ENCODE data around the gene C1D. TPM values are rescaled to one million over a fixed set of nuclear protein-coding genes. Genes with fewer than 3 reads are reported as not detected.

The C1D gene
- total and polyA plus RNA-seq, 2 donors (not counting 1 experiment from before 2014, with no cell fraction given): 8.4 to 24.8 TPM

DNA sequence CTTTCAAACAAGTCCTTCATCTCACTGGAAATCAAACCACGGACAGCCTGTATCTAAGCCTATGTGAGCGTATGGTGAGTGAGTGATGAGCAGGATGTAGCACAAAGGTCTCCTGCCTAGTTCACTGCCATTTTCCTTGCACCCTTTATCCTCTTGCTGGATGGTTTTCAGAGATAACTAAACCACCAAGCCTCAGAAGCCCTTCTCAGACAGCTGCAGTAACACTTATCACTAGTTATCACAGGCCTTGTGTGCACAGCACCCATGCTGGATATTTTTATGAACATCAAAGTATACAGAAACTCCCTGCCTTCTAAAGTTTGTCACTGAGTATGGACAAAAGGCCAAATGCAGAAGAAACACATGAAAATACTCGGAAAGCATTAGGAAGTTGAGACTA, 69.5 kb downstream of the C1D start:
- Mint-ChIP-seq H3K4me1 (no peaks in the 10 kb centered on the region), H3K9me3 (ENCODE audit: insufficient read depth) (no peaks in the 10 kb centered on the region), H3K27me3 (peaks cover 26% of the 10 kb centered on the region), H3K4me3 (no peak overlapping the region), H3K27ac (no peak overlapping the region)
- Histone ChIP-seq H3K27ac (ENCODE audit: low read length in 2 of 2) (no peak overlapping the region), H3K4me1 (ENCODE audit: control insufficient read depth in 2 of 2, insufficient read depth in 2 of 2, low read length in 2 of 2) (no peaks in the 10 kb centered on the region), H3K36me3 (replicated peaks in 1 of 2; ENCODE audit: control extremely low read depth in 1 of 2, control insufficient read depth in 1 of 2, extremely low read depth in 1 of 2, insufficient read depth in 2 of 2, low read length in 1 of 2) (no peaks in the 10 kb centered on the region), H2AFZ (ENCODE audit: insufficient read depth, low read depth, low read length, poor library complexity, severe bottlenecking) (no peak overlapping the region), H3K4me3 (ENCODE audit: control extremely low read depth in 1 of 5, extremely low read depth in 1 of 5, insufficient read depth in 1 of 5, low read depth in 2 of 5, low read length in 4 of 5) (no peak overlapping the region), H3K79me2 (ENCODE audit: control insufficient read depth, insufficient read depth, low read length) (no peaks in the 10 kb centered on the region), H3K4me2 (replicated peaks; ENCODE audit: low read depth, low read length, poor library complexity, severe bottlenecking) (no peak overlapping the region), H3K9ac (ENCODE audit: low read length) (no peak overlapping the region), H4K20me1 (ENCODE audit: control insufficient read depth, insufficient read depth, low read length, poor library complexity, severe bottlenecking) (no peaks in the 10 kb centered on the region), H3K27me3 (replicated peaks in 1 of 4; ENCODE audit: control extremely low read depth in 1 of 4, control insufficient read depth in 3 of 4, insufficient read depth in 4 of 4, low read length in 3 of 4) (peaks cover 0 to 8% (median 0%) of the 10 kb centered on the region in 4 experiments), H3K9me3 (ENCODE audit: control extremely low read depth in 1 of 3, control insufficient read depth in 2 of 3, insufficient read depth in 1 of 3, low read length in 2 of 3) (no peaks in the 10 kb centered on the region)
- ATAC-seq (ENCODE audit: low read depth) (no peak), DNase-seq (no peak)
- no peak for TF ChIP-seq EZH2 (IDR thresholded peaks at IDR 0.05; ENCODE audit: borderline replicate concordance, insufficient read depth, low read depth, low read length, poor library complexity, severe bottlenecking)
- TF ChIP-seq, protein P1, sequence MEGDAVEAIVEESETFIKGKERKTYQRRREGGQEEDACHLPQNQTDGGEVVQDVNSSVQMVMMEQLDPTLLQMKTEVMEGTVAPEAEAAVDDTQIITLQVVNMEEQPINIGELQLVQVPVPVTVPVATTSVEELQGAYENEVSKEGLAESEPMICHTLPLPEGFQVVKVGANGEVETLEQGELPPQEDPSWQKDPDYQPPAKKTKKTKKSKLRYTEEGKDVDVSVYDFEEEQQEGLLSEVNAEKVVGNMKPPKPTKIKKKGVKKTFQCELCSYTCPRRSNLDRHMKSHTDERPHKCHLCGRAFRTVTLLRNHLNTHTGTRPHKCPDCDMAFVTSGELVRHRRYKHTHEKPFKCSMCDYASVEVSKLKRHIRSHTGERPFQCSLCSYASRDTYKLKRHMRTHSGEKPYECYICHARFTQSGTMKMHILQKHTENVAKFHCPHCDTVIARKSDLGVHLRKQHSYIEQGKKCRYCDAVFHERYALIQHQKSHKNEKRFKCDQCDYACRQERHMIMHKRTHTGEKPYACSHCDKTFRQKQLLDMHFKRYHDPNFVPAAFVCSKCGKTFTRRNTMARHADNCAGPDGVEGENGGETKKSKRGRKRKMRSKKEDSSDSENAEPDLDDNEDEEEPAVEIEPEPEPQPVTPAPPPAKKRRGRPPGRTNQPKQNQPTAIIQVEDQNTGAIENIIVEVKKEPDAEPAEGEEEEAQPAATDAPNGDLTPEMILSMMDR (IDR thresholded peaks at IDR 0.05): no peak
- ChIA-PET CTCF (no interaction called here), POLR2A (no interaction called here)
- no CpG with 5 or more reads among the region's 3 CpGs for WGBS (ENCODE audit: insufficient coverage)
- intact Hi-C loops (cut with micrococcal nuclease): no loop called here

DNA sequence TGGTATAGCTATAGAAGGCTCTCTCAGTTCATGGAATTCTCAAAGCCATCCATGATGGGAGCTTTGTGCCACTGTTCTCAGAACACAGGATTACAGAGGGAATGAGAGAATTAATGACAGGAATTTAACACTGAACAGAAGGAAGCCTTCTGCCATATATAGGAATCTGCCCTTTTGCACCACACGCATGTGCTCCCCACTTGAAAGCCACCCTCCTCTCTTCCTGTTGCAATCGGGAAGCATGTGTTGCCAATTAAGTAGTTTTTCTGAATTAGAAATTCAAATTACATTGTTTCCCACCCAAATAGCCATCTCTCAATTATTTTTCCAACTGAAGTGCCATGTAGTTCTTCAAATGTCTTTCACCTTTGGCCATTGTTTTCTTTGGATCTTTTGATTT, 71.3 kb downstream of the C1D start:
- H2AFZ ChIP-seq (ENCODE audit: insufficient read depth, low read depth, low read length, poor library complexity, severe bottlenecking): no peak overlapping the region
- Mint-ChIP-seq H3K9me3 (ENCODE audit: insufficient read depth) (no peaks in the 10 kb centered on the region), H3K4me3 (no peak overlapping the region), H3K27ac (no peak overlapping the region), H3K4me1 (no peaks in the 10 kb centered on the region), H3K27me3 (peaks cover 20% of the 10 kb centered on the region)
- H3K27ac ChIP-seq (ENCODE audit: low read length in 2 of 2): no peak overlapping the region
- WGBS (ENCODE audit: insufficient coverage): no CpG with 5 or more reads among the region's 2 CpGs
- no peak for ATAC-seq (ENCODE audit: low read depth)
- H3K79me2 ChIP-seq (ENCODE audit: control insufficient read depth, insufficient read depth, low read length): no peaks in the 10 kb centered on the region
- H3K4me1 ChIP-seq (ENCODE audit: control insufficient read depth in 2 of 2, insufficient read depth in 2 of 2, low read length in 2 of 2): no peaks in the 10 kb centered on the region
- H3K9ac ChIP-seq (ENCODE audit: low read length): no peak overlapping the region
- CTCF ChIA-PET: no interaction called here
- H4K20me1 ChIP-seq (ENCODE audit: control insufficient read depth, insufficient read depth, low read length, poor library complexity, severe bottlenecking): no peaks in the 10 kb centered on the region
- no peaks in the 10 kb centered on the region for H3K9me3 ChIP-seq (ENCODE audit: control extremely low read depth in 1 of 3, control insufficient read depth in 2 of 3, insufficient read depth in 1 of 3, low read length in 2 of 3)
- no peak overlapping the region for H3K4me3 ChIP-seq (ENCODE audit: control extremely low read depth in 1 of 5, extremely low read depth in 1 of 5, insufficient read depth in 1 of 5, low read depth in 2 of 5, low read length in 4 of 5)
- intact Hi-C loops (cut with micrococcal nuclease): no loop called here
- POLR2A ChIA-PET: no interaction called here
- no peak for TF ChIP-seq EZH2 (IDR thresholded peaks at IDR 0.05; ENCODE audit: borderline replicate concordance, insufficient read depth, low read depth, low read length, poor library complexity, severe bottlenecking)
- TF ChIP-seq, protein P1 (IDR thresholded peaks at IDR 0.05): no peak
- H3K27me3 ChIP-seq (replicated peaks in 1 of 4; ENCODE audit: control extremely low read depth in 1 of 4, control insufficient read depth in 3 of 4, insufficient read depth in 4 of 4, low read length in 3 of 4): peaks cover 0 to 4% (median 0%) of the 10 kb centered on the region in 4 experiments
- no peak for DNase-seq
- H3K4me2 ChIP-seq (replicated peaks; ENCODE audit: low read depth, low read length, poor library complexity, severe bottlenecking): no peak overlapping the region
- no peaks in the 10 kb centered on the region for H3K36me3 ChIP-seq (replicated peaks in 1 of 2; ENCODE audit: control extremely low read depth in 1 of 2, control insufficient read depth in 1 of 2, extremely low read depth in 1 of 2, insufficient read depth in 2 of 2, low read length in 1 of 2)

Other genes with a start within 250 kb of the C1D start
- 10.8 and 12.3 TPM in 2 replicates for gene PNO1, start 94.9 kb upstream of the C1D start, total RNA-seq
- 4.7 and 7.2 TPM in 2 replicates for gene PNO1, start 94.9 kb upstream of the C1D start, polyA plus RNA-seq
- 55.6 and 64.2 TPM in 2 replicates for gene PPP3R1, start 189.5 kb upstream of the C1D start, total RNA-seq
- gene PPP3R1, start 189.5 kb upstream of the C1D start, polyA plus RNA-seq: 17.9 and 27.3 TPM in 2 replicates